GM12874 (cell line): ENCODE data around the gene CCDC50.

Experiments
- TF ChIP-seq, protein P1 (sequence below): IDR thresholded peaks from 2 replicates; pipeline ENCODE4 v1.5.1; 2011; ENCODE audit warnings: low read depth, mild to moderate bottlenecking, control low read depth, low read length, moderate library complexity; ENCODE audit not compliant: insufficient read depth

CCDC50 gene

DNA sequence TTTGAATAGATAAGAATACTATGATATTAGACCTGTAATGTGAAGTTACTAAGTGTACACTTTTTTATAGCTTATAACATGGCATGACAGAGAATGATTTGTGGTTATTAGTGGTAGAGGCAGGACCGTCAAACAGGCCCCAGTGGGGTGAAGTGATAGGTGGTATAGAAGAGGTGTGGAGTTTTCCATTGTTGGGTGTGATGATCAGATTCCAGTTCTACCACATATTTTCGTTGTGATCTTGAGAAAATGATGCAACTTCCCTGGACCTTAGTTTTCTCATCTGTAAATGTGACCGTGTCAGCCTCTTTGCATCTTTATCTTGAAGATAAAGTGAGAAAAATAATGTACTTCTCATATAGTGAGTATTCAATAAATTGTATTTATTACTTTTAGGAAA is 31.4 kb downstream of the CCDC50 start:
- TF ChIP-seq, protein P1, sequence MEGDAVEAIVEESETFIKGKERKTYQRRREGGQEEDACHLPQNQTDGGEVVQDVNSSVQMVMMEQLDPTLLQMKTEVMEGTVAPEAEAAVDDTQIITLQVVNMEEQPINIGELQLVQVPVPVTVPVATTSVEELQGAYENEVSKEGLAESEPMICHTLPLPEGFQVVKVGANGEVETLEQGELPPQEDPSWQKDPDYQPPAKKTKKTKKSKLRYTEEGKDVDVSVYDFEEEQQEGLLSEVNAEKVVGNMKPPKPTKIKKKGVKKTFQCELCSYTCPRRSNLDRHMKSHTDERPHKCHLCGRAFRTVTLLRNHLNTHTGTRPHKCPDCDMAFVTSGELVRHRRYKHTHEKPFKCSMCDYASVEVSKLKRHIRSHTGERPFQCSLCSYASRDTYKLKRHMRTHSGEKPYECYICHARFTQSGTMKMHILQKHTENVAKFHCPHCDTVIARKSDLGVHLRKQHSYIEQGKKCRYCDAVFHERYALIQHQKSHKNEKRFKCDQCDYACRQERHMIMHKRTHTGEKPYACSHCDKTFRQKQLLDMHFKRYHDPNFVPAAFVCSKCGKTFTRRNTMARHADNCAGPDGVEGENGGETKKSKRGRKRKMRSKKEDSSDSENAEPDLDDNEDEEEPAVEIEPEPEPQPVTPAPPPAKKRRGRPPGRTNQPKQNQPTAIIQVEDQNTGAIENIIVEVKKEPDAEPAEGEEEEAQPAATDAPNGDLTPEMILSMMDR: no peak

DNA sequence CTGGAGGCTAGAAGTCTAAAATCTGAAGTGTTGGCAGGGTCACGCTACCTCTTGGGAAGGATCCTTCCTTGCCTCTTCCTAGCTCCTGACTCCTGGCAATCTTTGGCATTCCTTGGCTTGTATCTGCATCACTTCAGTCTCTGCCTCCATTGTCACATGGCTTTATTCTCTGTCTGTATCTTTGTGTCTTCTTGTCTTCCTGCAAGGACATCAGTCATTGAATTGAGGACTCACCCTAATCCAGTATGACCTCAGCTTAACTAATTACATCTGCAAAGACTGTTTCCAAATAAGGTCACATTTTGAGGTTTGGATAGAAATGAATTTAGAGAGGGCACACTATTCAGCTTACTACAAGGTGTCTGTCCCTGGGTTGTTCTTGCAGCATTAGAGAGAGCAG is 32.3 kb downstream of the CCDC50 start:
- TF ChIP-seq, protein P1: no peak

DNA sequence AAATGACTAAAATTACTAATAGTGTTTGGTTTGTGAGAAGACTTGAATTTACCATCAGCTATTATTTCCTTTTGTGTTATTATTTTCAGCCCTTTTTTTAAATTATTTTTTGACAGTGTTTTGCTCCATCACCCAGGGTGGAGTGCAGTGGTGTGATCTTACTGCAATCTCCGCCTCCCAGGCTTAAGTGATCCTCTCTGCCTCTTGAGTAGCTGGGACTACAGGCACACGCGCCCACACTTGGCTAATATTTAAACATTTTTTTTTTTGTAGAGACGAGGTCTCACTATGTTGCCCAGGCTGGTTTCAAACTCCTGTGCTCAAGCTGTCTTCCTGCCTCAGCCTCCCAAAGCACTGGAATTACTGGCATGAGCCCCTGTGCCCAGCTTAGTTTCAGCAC is 32.8 kb downstream of the CCDC50 start:
- TF ChIP-seq, protein P1: no peak

DNA sequence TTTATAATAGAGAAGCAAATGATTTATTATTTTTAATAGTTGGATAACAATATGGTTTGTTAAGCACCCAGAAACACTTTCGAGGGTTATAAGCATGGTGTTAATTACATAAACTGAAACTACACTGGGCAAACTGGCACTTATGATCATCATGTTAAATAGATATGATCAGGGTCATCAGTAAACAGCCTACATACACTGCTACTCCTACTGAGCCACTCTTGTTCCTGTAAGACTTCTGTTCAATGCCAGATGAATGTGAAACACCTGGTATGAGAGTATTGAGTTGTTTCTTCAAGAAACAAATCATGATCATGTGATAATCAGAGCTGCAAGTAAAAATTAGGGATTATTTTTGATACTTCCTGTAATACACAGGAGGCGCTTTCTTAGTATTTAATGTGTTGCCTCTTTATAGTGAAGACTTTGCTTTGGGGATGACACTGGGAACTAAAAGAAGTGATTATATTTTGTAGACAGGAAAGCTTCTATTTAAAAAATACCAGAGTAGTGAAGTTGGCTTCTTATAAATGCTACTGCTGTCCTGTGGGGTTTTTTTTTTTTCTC is 33.4 kb downstream of the CCDC50 start:
- TF ChIP-seq, protein P1: no peak

DNA sequence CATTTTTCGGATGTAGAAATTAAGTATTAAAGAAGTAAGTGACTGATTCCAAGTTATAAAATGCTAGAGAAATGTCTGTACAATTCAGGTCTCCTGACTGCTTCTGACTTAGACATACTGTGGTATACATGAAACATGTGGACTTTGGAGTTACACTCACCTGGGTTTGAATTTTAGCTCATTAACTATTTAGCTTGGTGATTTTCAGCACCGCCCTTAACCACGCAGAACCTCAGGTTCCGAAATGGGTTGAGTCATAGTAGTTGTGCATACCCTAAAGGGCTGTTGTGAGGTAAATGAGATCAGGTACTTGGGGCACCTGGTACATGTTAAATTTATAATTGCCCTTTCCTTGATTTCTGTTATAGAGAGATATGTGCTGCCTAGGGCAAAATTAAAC is 34.0 kb downstream of the CCDC50 start:
- TF ChIP-seq, protein P1: no peak

DNA sequence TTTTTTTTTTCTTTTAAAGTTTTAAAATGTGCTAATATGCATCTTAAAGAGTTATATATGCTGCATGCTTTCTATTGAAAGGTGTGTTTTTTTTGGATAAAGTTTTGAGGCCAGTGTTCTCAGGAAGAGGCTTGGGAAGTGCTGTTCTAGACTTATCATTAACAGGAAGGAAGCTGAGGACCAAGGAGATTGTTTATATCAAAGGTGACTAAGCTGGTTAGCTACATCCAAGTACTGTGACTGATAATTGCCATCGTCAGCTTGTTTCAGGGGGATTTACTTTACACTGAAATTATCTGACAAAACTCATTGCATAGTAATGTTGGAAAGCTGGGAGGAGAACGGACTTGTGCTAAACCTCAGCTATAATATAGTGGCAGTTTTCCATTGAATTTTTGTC is 37.5 kb downstream of the CCDC50 start:
- TF ChIP-seq, protein P1: no peak

DNA sequence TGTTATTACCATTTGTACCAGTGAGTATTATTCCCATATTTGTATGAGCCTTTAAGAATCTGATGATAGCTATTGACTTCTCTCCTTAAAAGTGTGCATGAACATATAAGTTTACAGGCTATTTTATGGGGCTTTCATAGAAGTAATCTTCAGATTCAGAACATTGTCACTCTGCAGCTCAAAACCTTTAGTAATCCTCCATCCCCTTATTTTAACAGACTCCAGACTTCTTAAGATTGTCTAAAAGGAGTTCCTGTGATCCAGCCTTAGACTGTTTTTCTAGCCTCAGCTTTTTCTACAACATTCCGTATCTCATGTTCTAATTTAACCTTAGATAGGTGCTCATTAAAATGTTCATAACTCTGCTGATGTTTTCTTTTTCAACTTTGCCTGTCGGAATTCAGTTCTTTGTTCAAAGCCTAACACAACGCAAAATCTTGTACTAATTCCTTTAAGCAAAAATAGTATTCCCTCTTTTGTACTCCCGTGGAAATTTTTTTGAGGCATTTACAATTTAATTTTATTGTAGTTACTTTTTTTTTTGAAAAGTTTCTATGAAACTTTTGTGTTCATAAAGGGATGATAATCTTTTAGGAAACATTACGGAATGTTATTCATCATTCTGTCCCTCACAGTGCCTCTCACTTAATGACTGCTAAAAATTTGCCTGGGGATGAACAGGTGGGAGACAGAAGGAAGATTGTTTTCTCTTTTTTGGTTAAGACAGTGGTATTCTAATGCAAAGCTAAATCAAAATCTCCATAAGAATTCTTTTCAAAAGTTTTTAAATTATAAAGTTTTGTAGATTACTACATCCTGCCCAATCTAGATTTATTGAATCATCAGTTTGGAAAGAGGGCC is 39.8 kb downstream of the CCDC50 start:
- TF ChIP-seq, protein P1: no peak
